A549 (cell line): Measurements from ENCODE around the gene PCDH12.

ENCODE experiments used
- CHD4 ChIP-seq: fragments of 200-600 bp; sonication (generic); IDR thresholded peaks from 2 replicates; pipeline ENCODE4 v1.6.1; 2016; ENCODE audit warnings: antibody characterized with exemption, mild to moderate bottlenecking, borderline replicate concordance
- ESRRA ChIP-seq: fragments of 150-350 bp; IDR thresholded peaks from 2 replicates; pipeline ENCODE4 v1.6.1; 2014; ENCODE audit warnings: mild to moderate bottlenecking, low read length, borderline replicate concordance
- JUN ChIP-seq, 2 experiments: fragments of >200 bp; sonication (Bioruptor Twin); formaldehyde crosslinking; IDR thresholded peaks; 2 replicates in 1 of 2; 3 replicates in 1 of 2; pipeline ENCODE4 v1.6.1; 2016 to 2017
- MAFK ChIP-seq: fragments of 450-650 bp; IDR thresholded peaks from 2 replicates; pipeline ENCODE4 v1.6.1; 2014; ENCODE audit not compliant: partially characterized antibody
- RAD21 ChIP-seq, 2 experiments: fragments of >200 bp in 1 of 2; sonication (Bioruptor Twin) in 1 of 2; formaldehyde crosslinking in 1 of 2; IDR thresholded peaks in 1 of 2; conservative IDR thresholded peaks in 1 of 2; 2 replicates in 1 of 2; 3 replicates in 1 of 2; pipeline ENCODE4 v1.6.1; 2012 to 2018; ENCODE audit warnings: inconsistent platforms in 1 of 2
- RFX5 ChIP-seq: fragments of 450-650 bp; IDR thresholded peaks from 2 replicates; pipeline ENCODE4 v1.7.1; 2014; ENCODE audit warnings: antibody characterized with exemption, mild to moderate bottlenecking, moderate library complexity
- TF ChIP-seq, protein P1 (sequence below): fragments of >200 bp; sonication (Bioruptor Twin); formaldehyde crosslinking; IDR thresholded peaks from 3 replicates; pipeline ENCODE4 v1.5.1; 2016
- TF ChIP-seq, protein P2 (sequence below): fragments of 450-650 bp; IDR thresholded peaks from 2 replicates; pipeline ENCODE4 v1.6.1; 2014; ENCODE audit warnings: antibody characterized with exemption
- TF ChIP-seq, protein P3 (sequence below): fragments of 200-600 bp; sonication (generic); IDR thresholded peaks from 2 replicates; pipeline ENCODE4 v1.6.1; 2016; ENCODE audit warnings: antibody characterized with exemption, mild to moderate bottlenecking, moderate library complexity

DNA sequence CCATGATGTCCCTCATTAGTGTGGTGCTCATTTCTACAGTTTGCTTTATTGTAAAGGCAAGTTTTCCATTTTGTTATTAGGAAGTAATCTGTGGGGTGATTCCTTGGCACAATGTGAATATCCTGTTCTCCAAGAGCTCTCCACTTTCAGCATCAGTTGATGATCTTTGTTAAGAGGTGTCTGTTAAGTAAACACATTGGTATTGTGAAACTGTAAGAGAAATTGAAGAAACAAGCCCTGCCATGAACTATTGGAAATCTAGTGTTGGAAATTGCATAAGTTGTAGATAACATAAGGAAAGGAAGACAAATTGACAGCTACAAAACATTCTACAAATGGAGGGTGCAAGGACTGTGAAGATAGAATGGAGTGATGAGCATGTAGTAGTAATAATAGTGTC, 28.1 kb upstream of the PCDH12 start:
- TF ChIP-seq, protein P1, sequence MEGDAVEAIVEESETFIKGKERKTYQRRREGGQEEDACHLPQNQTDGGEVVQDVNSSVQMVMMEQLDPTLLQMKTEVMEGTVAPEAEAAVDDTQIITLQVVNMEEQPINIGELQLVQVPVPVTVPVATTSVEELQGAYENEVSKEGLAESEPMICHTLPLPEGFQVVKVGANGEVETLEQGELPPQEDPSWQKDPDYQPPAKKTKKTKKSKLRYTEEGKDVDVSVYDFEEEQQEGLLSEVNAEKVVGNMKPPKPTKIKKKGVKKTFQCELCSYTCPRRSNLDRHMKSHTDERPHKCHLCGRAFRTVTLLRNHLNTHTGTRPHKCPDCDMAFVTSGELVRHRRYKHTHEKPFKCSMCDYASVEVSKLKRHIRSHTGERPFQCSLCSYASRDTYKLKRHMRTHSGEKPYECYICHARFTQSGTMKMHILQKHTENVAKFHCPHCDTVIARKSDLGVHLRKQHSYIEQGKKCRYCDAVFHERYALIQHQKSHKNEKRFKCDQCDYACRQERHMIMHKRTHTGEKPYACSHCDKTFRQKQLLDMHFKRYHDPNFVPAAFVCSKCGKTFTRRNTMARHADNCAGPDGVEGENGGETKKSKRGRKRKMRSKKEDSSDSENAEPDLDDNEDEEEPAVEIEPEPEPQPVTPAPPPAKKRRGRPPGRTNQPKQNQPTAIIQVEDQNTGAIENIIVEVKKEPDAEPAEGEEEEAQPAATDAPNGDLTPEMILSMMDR = no peak
- TF ChIP-seq JUN (IDR thresholded peaks at IDR 0.05) = no peak
- TF ChIP-seq, protein P2, sequence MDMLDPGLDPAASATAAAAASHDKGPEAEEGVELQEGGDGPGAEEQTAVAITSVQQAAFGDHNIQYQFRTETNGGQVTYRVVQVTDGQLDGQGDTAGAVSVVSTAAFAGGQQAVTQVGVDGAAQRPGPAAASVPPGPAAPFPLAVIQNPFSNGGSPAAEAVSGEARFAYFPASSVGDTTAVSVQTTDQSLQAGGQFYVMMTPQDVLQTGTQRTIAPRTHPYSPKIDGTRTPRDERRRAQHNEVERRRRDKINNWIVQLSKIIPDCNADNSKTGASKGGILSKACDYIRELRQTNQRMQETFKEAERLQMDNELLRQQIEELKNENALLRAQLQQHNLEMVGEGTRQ = no peak
- no peak for TF ChIP-seq RAD21 (conservative IDR thresholded peaks at IDR 0.05 in 1 of 2, IDR thresholded peaks at IDR 0.05 in 1 of 2)
- no peak for TF ChIP-seq ESRRA
- TF ChIP-seq CHD4 = no peak
- no peak for TF ChIP-seq MAFK
- TF ChIP-seq RFX5 = no peak
- TF ChIP-seq, protein P3, sequence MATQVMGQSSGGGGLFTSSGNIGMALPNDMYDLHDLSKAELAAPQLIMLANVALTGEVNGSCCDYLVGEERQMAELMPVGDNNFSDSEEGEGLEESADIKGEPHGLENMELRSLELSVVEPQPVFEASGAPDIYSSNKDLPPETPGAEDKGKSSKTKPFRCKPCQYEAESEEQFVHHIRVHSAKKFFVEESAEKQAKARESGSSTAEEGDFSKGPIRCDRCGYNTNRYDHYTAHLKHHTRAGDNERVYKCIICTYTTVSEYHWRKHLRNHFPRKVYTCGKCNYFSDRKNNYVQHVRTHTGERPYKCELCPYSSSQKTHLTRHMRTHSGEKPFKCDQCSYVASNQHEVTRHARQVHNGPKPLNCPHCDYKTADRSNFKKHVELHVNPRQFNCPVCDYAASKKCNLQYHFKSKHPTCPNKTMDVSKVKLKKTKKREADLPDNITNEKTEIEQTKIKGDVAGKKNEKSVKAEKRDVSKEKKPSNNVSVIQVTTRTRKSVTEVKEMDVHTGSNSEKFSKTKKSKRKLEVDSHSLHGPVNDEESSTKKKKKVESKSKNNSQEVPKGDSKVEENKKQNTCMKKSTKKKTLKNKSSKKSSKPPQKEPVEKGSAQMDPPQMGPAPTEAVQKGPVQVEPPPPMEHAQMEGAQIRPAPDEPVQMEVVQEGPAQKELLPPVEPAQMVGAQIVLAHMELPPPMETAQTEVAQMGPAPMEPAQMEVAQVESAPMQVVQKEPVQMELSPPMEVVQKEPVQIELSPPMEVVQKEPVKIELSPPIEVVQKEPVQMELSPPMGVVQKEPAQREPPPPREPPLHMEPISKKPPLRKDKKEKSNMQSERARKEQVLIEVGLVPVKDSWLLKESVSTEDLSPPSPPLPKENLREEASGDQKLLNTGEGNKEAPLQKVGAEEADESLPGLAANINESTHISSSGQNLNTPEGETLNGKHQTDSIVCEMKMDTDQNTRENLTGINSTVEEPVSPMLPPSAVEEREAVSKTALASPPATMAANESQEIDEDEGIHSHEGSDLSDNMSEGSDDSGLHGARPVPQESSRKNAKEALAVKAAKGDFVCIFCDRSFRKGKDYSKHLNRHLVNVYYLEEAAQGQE = no peak
